HG03039 (cell line): Measurements from ENCODE around the gene NDUFA13.

Source experiments
- ATAC-seq: cut with Tn5 transposase; IDR thresholded peaks from one replicate; pipeline ENCODE4 v1.9.1; 2021; ENCODE audit warnings: mild to moderate bottlenecking, moderate library complexity; ENCODE audit not compliant: unreplicated experiment

NDUFA13 gene

GRCh38 chr19:19531951-19532805, 16.2 kb downstream of the NDUFA13 start:
- ATAC-seq = no peak

GRCh38 chr19:19532806-19533701, 17.0 kb downstream of the NDUFA13 start:
- no peak for ATAC-seq

- no peak for ATAC-seq
These were observed 17.8 kb downstream of the NDUFA13 start for GRCh38 chr19:19533841-19534240.

GRCh38 chr19:19534556-19535265, 18.7 kb downstream of the NDUFA13 start:
- no peak for ATAC-seq

DNA sequence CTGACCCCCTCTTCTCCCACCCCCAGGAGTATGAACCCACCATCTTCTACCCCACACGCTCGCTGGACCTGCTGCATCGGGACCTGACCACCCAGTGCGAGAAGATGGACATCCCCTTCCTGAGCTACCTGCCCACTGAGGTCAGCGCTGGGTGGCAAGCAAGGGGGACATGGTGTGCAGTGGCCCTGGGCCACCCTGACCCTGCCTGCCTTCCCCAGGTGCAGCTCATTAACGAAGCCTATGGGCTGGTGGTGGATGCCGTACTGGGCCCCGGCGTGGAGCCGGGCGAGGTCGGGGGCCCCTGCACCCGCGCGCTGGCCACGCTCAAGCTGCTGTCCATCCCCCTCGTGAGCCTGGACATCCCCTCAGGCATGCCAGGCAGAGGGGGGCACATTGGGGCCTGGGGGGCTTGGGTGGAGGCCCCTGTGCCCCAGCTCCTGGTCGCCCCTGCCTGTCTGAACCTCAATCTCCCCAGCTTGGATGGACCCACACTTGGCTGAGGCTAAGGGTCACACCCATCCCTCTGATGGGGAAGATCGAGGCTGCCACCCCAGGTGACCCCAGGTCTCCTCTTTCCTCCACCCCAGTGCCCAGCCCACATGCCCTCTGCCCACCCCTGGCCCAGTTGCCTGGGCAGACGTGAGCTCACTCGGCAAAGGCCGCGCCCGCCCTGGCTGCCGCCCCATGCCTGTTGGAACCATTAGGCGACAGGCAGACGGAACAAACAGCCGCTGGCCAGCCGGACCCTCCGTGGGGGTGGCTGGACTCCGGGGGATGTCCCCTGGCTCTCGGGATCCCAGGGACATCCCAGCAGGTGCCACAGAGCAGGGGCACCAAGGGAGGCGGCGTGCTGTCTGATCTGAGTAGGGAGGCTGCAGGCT, 19.5 kb downstream of the NDUFA13 start:
- no peak for ATAC-seq

GRCh38 chr19:19537075-19538048, 21.3 kb downstream of the NDUFA13 start:
- ATAC-seq = no peak

DNA sequence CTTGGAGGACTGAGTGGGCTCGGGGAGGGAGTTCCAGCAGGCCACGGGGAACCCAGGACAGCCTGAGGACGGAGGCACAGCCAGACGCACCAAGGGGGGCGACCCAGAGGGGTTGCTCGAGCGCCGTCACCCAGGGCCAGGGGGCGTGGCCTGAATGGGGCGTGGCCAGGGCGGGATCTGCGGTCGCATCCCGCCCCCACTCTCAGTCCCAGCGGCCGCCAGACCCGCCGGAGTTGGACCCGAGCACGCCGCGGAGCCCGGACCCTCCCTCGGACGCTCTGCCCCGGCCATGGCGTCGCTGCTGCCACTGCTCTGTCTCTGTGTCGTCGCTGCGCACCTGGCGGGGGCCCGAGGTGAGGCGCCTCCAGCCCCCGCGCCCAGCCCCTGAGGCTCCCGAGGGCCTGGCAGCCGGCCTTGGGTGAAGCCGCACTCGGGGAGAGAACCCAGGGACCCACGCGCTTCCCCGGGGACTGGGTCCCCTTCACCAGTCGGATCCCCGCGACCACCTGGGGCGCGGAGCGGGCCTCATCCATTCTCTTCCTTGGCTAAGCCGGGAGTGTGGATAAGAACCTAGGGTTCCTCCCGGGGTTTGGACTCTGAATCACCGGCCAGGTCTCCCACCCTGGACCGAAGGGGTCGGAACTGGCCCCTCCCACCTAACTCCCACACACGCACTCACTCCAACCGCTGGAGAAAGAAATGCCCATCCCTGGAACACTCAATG, 22.2 kb downstream of the NDUFA13 start, which contains the start of gene CILP2:
TSS of gene CILP2 (plus strand) at position 205 of the 724 bp plus-strand sequence. CDS start at position 290, 85 bp downstream.
- no peak for ATAC-seq

- ATAC-seq = no peak
These were observed 22.8 kb downstream of the NDUFA13 start for GRCh38 chr19:19538785-19539166.

DNA sequence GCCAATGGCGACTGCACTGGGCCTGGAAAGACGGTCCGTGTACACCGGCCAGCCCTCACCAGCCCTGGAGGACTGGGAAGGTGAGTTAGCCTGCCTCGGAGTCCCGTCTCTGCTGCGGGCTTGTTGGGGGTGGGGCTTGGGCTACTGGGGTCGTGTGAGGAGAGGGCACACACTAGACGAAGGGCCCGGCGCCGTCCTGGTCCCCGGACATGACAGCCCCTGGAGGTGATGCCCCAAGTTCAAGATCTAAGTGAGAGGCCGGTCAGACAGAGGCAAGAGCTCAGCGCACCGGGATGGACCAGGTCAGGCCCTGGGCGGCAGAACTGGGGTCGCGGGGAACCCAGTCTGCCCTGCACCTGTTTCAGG, 23.7 kb downstream of the NDUFA13 start:
- no peak for ATAC-seq

- ATAC-seq = no peak
These were observed 24.2 kb downstream of the NDUFA13 start for GRCh38 chr19:19540064-19540714.

- peak; percentile 45 for ATAC-seq
These were observed 24.9 kb downstream of the NDUFA13 start for GRCh38 chr19:19540715-19541515.

- no peak for ATAC-seq
These were observed 25.6 kb downstream of the NDUFA13 start for GRCh38 chr19:19541616-19542015.

DNA sequence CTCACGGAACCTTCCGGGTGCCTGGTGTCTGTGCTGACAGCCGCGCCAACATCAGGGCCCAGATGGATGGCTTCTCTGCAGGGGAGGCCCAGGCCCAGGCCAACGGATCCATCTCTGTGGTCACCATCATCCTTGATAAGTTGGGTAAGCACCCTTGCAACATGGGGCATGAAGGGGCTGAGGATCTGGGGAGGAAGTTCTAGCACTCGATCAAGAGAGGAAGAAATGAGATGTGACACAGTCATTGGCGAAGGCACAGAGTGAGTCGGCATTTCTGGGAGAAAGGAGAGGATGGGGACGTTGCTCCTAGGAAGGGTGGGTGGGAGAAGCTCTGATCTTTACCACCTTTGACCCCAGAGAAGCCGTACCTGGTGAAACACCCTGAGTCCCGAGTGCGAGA, 26.5 kb downstream of the NDUFA13 start:
- ATAC-seq = no peak

DNA sequence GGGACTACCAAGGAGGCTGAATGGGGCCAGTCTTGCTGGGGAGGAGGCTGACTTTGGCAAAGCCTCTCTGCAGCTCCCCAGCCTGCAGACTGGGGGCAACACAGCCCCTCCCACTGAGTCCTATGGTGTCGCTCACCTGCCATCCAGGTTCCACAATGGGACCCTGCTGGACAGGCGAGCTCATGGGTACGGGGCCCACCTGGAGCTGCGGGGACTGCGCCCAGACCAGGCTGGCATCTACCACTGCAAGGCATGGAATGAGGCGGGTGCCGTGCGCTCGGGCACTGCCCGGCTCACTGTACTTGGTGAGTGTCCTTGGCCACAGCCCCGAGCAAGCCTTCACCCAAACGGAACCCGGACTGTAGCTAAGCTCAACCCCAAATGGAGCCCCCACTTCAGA, 27.1 kb downstream of the NDUFA13 start:
- ATAC-seq = no peak

GRCh38 chr19:19543640-19544039, 27.6 kb downstream of the NDUFA13 start:
- ATAC-seq = no peak

GRCh38 chr19:19544257-19544953, 28.4 kb downstream of the NDUFA13 start:
- no peak for ATAC-seq
